ENCODE data around the gene RFESD. TPM values are rescaled to one million over a fixed set of nuclear protein-coding genes. Genes with fewer than 3 reads are reported as not detected.

RFESD gene
- total and polyA plus RNA-seq, 2 of the 8 experiments (the other 6 are each of a cell fraction or from before 2014, with no cell fraction given) = 1.7 to 2.0 TPM

DNA sequence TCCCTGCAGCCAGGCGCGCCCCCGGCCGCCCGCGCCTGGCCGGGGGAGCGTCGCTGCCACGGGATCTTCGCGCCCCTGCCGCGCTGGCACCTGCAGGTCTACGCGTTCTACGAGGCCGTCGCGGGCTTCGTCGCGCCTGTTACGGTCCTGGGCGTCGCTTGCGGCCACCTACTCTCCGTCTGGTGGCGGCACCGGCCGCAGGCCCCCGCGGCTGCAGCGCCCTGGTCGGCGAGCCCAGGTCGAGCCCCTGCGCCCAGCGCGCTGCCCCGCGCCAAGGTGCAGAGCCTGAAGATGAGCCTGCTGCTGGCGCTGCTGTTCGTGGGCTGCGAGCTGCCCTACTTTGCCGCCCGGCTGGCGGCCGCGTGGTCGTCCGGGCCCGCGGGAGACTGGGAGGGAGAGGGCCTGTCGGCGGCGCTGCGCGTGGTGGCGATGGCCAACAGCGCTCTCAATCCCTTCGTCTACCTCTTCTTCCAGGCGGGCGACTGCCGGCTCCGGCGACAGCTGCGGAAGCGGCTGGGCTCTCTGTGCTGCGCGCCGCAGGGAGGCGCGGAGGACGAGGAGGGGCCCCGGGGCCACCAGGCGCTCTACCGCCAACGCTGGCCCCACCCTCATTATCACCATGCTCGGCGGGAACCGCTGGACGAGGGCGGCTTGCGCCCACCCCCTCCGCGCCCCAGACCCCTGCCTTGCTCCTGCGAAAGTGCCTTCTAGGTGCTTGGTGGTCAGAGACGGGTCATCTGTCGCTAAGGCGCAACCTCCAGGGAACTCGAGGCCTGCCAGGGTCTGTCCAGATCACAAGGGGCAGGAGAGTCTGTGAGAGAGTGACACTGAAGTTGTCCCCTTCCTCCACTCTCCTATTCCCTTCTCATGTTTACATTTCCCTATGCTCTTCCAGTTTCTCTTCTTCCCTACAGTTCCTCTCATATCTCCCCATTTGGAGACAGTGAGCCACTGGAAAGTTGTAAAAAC lies 25.4 kb upstream of the RFESD start (continued):
- TF ChIP-seq, protein P1, sequence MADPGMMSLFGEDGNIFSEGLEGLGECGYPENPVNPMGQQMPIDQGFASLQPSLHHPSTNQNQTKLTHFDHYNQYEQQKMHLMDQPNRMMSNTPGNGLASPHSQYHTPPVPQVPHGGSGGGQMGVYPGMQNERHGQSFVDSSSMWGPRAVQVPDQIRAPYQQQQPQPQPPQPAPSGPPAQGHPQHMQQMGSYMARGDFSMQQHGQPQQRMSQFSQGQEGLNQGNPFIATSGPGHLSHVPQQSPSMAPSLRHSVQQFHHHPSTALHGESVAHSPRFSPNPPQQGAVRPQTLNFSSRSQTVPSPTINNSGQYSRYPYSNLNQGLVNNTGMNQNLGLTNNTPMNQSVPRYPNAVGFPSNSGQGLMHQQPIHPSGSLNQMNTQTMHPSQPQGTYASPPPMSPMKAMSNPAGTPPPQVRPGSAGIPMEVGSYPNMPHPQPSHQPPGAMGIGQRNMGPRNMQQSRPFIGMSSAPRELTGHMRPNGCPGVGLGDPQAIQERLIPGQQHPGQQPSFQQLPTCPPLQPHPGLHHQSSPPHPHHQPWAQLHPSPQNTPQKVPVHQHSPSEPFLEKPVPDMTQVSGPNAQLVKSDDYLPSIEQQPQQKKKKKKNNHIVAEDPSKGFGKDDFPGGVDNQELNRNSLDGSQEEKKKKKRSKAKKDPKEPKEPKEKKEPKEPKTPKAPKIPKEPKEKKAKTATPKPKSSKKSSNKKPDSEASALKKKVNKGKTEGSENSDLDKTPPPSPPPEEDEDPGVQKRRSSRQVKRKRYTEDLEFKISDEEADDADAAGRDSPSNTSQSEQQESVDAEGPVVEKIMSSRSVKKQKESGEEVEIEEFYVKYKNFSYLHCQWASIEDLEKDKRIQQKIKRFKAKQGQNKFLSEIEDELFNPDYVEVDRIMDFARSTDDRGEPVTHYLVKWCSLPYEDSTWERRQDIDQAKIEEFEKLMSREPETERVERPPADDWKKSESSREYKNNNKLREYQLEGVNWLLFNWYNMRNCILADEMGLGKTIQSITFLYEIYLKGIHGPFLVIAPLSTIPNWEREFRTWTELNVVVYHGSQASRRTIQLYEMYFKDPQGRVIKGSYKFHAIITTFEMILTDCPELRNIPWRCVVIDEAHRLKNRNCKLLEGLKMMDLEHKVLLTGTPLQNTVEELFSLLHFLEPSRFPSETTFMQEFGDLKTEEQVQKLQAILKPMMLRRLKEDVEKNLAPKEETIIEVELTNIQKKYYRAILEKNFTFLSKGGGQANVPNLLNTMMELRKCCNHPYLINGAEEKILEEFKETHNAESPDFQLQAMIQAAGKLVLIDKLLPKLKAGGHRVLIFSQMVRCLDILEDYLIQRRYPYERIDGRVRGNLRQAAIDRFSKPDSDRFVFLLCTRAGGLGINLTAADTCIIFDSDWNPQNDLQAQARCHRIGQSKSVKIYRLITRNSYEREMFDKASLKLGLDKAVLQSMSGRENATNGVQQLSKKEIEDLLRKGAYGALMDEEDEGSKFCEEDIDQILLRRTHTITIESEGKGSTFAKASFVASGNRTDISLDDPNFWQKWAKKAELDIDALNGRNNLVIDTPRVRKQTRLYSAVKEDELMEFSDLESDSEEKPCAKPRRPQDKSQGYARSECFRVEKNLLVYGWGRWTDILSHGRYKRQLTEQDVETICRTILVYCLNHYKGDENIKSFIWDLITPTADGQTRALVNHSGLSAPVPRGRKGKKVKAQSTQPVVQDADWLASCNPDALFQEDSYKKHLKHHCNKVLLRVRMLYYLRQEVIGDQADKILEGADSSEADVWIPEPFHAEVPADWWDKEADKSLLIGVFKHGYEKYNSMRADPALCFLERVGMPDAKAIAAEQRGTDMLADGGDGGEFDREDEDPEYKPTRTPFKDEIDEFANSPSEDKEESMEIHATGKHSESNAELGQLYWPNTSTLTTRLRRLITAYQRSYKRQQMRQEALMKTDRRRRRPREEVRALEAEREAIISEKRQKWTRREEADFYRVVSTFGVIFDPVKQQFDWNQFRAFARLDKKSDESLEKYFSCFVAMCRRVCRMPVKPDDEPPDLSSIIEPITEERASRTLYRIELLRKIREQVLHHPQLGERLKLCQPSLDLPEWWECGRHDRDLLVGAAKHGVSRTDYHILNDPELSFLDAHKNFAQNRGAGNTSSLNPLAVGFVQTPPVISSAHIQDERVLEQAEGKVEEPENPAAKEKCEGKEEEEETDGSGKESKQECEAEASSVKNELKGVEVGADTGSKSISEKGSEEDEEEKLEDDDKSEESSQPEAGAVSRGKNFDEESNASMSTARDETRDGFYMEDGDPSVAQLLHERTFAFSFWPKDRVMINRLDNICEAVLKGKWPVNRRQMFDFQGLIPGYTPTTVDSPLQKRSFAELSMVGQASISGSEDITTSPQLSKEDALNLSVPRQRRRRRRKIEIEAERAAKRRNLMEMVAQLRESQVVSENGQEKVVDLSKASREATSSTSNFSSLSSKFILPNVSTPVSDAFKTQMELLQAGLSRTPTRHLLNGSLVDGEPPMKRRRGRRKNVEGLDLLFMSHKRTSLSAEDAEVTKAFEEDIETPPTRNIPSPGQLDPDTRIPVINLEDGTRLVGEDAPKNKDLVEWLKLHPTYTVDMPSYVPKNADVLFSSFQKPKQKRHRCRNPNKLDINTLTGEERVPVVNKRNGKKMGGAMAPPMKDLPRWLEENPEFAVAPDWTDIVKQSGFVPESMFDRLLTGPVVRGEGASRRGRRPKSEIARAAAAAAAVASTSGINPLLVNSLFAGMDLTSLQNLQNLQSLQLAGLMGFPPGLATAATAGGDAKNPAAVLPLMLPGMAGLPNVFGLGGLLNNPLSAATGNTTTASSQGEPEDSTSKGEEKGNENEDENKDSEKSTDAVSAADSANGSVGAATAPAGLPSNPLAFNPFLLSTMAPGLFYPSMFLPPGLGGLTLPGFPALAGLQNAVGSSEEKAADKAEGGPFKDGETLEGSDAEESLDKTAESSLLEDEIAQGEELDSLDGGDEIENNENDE (IDR thresholded peaks at IDR 0.05; ENCODE audit: insufficient replicate concordance, low read length) = no peak
- TF ChIP-seq CREB1 (IDR thresholded peaks at IDR 0.05) (peak; percentile 61), EZH2 (IDR thresholded peaks at IDR 0.05; ENCODE audit: low read depth, low read length, severe bottlenecking) (no peak), CBX5 (IDR thresholded peaks at IDR 0.05; ENCODE audit: low read depth, low read length) (no peak), NRF1 (IDR thresholded peaks at IDR 0.05; ENCODE audit: low read depth, low read length) (no peak), CTBP2 (IDR thresholded peaks at IDR 0.05; ENCODE audit: borderline replicate concordance, insufficient read depth, insufficient read length, low read length) (no peak), KDM4A (IDR thresholded peaks at IDR 0.05; ENCODE audit: low read depth, low read length, severe bottlenecking) (peak; percentile 97)
- TF ChIP-seq, protein P2, sequence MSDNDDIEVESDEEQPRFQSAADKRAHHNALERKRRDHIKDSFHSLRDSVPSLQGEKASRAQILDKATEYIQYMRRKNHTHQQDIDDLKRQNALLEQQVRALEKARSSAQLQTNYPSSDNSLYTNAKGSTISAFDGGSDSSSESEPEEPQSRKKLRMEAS (IDR thresholded peaks at IDR 0.05) = peak; percentile 94

All from H1 (cell line).